AG09309 (cell line): ENCODE data around the gene PLEKHA3.
"Not testable (repeated sequence)": the region's sequence is repeated elsewhere in the genome, so short reads cannot be mapped to it uniquely, and the experiment has no call there.

Experiments
- DNase-seq: peaks from one replicate; pipeline ENCODE4 v3.0.0-alpha.2; 2010; ENCODE audit warnings: low read depth
- H3K4me3 ChIP-seq: 2 replicates; pipeline ENCODE4 v1.5.1; 2011; ENCODE audit warnings: mild to moderate bottlenecking, low read depth, low read length, moderate library complexity; ENCODE audit not compliant: control insufficient read depth
- CTCF ChIP-seq: IDR thresholded peaks from 2 replicates; pipeline ENCODE4 v1.5.1; 2011; ENCODE audit warnings: mild to moderate bottlenecking, low read depth, low read length, inconsistent platforms; ENCODE audit not compliant: insufficient read depth, control insufficient read depth; ENCODE audit errors: missing control alignments

The PLEKHA3 gene

GRCh38 chr2:178450774-178451525, 29.3 kb upstream of the PLEKHA3 start, which contains the start of the genes PJVK and PRKRA:
TSS of gene PJVK (plus strand) at chr2:178451378. CDS start at chr2:178453410, 2,032 bp downstream.
TSS of gene PRKRA (minus strand) at chr2:178451175. CDS start at chr2:178451030, 145 bp downstream.
- H3K4me3 ChIP-seq = peak within 1 kb of the TSS; percentile 89
- peak; percentile 88 for DNase-seq
- no peak for TF ChIP-seq CTCF

- no peak for DNase-seq
- TF ChIP-seq CTCF = no peak
- no peak overlapping the region for H3K4me3 ChIP-seq
Measured at GRCh38 chr2:178452334-178452733, 27.9 kb upstream of the PLEKHA3 start.

GRCh38 chr2:178452870-178453269, 27.4 kb upstream of the PLEKHA3 start:
- H3K4me3 ChIP-seq = no peak overlapping the region
- no peak for TF ChIP-seq CTCF
- DNase-seq = no peak

- H3K4me3 ChIP-seq = no peak overlapping the region
Measured at GRCh38 chr2:178455947-178456346, 24.3 kb upstream of the PLEKHA3 start.

GRCh38 chr2:178457390-178457886, 22.8 kb upstream of the PLEKHA3 start:
- DNase-seq = no peak
- no peak for TF ChIP-seq CTCF
- H3K4me3 ChIP-seq = no peak overlapping the region

More at GRCh38 chr2:178455947-178456346, 24.3 kb upstream of the PLEKHA3 start:
- no peak for TF ChIP-seq CTCF
- DNase-seq = no peak

GRCh38 chr2:178469219-178469849, 10.9 kb upstream of the PLEKHA3 start:
- no peak overlapping the region for H3K4me3 ChIP-seq
- DNase-seq = no peak
- no peak for TF ChIP-seq CTCF

- H3K4me3 ChIP-seq, DNase-seq: not testable (repeated sequence)
Measured at GRCh38 chr2:178471313-178471712, 8.9 kb upstream of the PLEKHA3 start.
